Breast epithelium (tissue), 4 donors: Measurements from ENCODE around the gene MLLT6. TPM values are rescaled to one million over a fixed set of nuclear protein-coding genes. Genes with fewer than 3 reads are reported as not detected.
A peak's percentile ranks its signal among the peaks of the same experiment; 100 is the strongest.

Source experiments
- DNase-seq, 2 donors: peaks; one replicate each; pipeline ENCODE4 v3.0.0-alpha.2; 2019; ENCODE audit warnings: low spot score in 2 of 2
- H3K27ac ChIP-seq, 2 donors: fragments of 200-600 bp; sonication (generic) in 1 of 2; one replicate each; pipeline ENCODE4 v1.5.1; 2016 to 2019; ENCODE audit warnings: mild to moderate bottlenecking in 1 of 2
- H3K27me3 ChIP-seq, 2 donors: fragments of 200-600 bp; sonication (generic) in 1 of 2; one replicate each; pipeline versions ENCODE4 v1.5.1 to v1.6.0; 2017 to 2019; ENCODE audit warnings: control low read depth in 1 of 2, mild to moderate bottlenecking in 1 of 2
- H3K36me3 ChIP-seq: fragments of 200-600 bp; one replicate; pipeline ENCODE4 v1.5.1; 2019
- H3K4me1 ChIP-seq, 2 donors: fragments of 200-600 bp; sonication (generic); one replicate each; pipeline ENCODE4 v1.5.1; 2016 to 2019; ENCODE audit warnings: control low read depth in 1 of 2
- H3K4me3 ChIP-seq, 3 donors: fragments of 200-600 bp; sonication (generic); 1 replicate in 2 of 3; 2 replicates in 1 of 3; pipeline ENCODE4 v1.5.1; 2016 to 2019; ENCODE audit warnings: mild to moderate bottlenecking in 3 of 3, moderate library complexity in 2 of 3
- H3K9me3 ChIP-seq, 2 donors: fragments of 200-600 bp; sonication (generic) in 1 of 2; one replicate each; pipeline ENCODE4 v1.5.1; 2016 to 2019; ENCODE audit warnings: control low read depth in 1 of 2
- POLR2A ChIP-seq: fragments of 450-650 bp; IDR thresholded peaks from one replicate; pipeline ENCODE4 v1.6.1; 2016; ENCODE audit warnings: antibody characterized with exemption, mild to moderate bottlenecking, moderate library complexity
- POLR2AphosphoS5 ChIP-seq, 3 donors: sonication (generic); formaldehyde crosslinking; IDR thresholded peaks; one replicate each; pipeline ENCODE4 v1.6.1; 2017; ENCODE audit warnings: antibody characterized with exemption in 3 of 3
- intact Hi-C: fragments of 100-400 bp; cut with DNase I; formaldehyde crosslinking; loops from one replicate; pipeline ENCODE4 v1.15.1; 2023; ENCODE audit warnings: low total_unique reads
- total RNA-seq, 3 donors: library from RNA; depleted of rRNA; stranded (reverse); fragments of >200 nt; gene quantifications; one replicate each; pipeline ENCODE4 v1.1.0, GENCODE V29; 2016
- TF ChIP-seq, protein P1 (sequence below), 3 donors: fragments of 450-650 bp; IDR thresholded peaks; one replicate each; pipeline ENCODE4 v1.5.1; 2016 to 2017; ENCODE audit warnings: antibody characterized with exemption in 3 of 3, mild to moderate bottlenecking in 3 of 3, moderate library complexity in 3 of 3

The MLLT6 gene
- total RNA-seq, 3 donors from 2014 or later: 41.9 to 101 (median 90.5) TPM

DNA sequence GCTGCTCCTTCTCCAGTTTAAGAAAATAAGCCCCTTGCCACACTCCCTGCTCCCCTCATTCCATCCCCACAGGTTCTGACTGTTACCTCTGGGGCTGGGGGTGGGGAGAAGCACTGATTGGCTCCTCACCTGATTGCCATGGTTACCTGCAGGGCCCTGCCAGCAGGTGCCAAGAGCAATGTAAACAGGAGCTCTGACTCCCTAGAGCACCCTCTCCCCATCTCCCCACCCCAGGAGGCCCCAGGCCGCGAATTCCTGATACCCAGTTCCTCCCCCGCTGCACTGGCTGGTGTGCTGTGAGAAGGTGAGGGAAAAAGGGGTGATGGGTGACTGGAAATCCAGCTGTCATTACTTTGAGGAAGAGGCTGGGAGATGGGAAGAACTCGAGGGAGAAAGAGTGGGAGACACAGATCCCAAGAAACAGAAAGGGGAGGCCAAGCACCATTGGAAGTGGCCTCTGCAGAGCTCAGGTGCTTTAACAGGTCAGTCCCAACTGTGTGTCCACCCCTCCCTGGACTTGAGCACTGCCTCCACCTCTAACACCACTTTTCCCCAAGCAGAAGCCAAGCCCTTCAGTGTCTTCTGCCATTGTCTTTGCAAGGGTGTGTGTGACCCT is 38.6 kb downstream of the MLLT6 start:
- no peak for DNase-seq

DNA sequence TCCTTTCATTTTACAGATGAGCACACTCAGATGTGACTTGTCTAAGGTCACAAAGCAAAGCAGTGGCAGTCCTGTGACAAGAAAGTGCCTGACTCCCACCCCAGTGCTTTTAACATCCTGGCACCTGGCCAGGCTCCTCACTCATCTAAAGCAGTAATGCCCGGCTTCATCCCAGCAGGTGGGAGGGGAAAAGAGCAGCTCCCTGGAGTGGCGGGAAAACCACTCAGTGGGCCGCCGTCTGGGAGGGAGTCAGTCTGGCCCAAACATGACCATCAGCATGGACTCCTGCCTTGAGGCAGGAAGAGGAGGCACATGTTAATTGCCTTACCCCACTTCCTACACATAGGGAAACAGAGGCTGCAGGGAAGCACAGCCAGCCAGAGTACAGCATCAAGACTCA is 40.5 kb downstream of the MLLT6 start:
- peak overlapping the region in 1 of 2 donors; percentile 93 for H3K27ac ChIP-seq
- H3K4me3 ChIP-seq: no peak overlapping the region

More for the DNA sequence above, 38.6 kb downstream of the MLLT6 start:
- Histone ChIP-seq H3K9me3 (no peaks in the 10 kb centered on the region), H3K4me1 (peaks cover 16 to 25% of the 10 kb centered on the region in 2 donors), H3K36me3 (no peaks in the 10 kb centered on the region), H3K4me3 (no peak overlapping the region), H3K27ac (peak overlapping the region; percentile 51 to 88), H3K27me3 (no peaks in the 10 kb centered on the region)
- intact Hi-C loops: no loop called here
- TF ChIP-seq POLR2A: no peak
- TF ChIP-seq POLR2AphosphoS5 (IDR thresholded peaks at IDR 0.05): no peak
- TF ChIP-seq, protein P1, sequence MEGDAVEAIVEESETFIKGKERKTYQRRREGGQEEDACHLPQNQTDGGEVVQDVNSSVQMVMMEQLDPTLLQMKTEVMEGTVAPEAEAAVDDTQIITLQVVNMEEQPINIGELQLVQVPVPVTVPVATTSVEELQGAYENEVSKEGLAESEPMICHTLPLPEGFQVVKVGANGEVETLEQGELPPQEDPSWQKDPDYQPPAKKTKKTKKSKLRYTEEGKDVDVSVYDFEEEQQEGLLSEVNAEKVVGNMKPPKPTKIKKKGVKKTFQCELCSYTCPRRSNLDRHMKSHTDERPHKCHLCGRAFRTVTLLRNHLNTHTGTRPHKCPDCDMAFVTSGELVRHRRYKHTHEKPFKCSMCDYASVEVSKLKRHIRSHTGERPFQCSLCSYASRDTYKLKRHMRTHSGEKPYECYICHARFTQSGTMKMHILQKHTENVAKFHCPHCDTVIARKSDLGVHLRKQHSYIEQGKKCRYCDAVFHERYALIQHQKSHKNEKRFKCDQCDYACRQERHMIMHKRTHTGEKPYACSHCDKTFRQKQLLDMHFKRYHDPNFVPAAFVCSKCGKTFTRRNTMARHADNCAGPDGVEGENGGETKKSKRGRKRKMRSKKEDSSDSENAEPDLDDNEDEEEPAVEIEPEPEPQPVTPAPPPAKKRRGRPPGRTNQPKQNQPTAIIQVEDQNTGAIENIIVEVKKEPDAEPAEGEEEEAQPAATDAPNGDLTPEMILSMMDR (IDR thresholded peaks at IDR 0.05): no peak

DNA sequence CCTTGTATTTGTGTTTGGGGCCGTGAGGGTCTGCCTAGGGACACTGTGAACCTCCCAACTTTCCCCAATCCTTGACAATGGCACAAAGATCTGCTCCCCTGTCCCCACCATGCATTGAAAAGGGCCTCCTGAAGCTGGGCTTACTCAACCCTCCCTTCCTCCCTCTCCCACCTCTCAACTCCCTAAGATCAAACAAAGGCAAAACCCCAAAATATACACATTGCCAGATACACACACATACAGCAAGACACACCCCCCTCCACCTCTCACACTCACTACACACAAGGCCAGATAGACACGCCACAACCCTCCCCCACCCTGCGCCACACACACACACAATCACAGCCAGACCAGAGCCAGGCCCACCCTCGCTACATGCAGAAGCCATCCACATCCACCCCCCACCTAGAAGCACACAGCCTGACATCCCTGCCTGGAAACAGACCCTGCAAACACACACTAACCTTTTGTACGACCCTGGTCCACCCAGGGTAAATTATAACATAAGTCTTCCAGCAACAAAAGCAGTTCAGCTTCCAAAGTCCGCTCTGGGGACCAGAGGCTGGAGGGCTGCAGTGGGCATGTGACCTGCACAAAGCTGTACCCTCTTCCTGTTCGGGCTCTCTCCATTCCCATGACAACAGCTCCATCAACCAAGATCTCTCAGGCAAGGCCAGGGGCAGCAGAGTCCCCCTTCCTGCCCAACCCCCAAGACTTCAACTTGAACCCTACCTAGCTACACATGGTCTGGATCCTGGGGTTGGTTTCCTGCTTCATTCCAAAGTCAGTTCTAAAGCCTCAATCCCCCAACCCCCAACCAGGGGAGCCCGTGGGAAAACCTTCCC is 41.2 kb downstream of the MLLT6 start:
- Histone ChIP-seq H3K27ac (peak overlapping the region; percentile 78 to 93), H3K9me3 (no peaks in the 10 kb centered on the region), H3K36me3 (no peaks in the 10 kb centered on the region), H3K4me1 (peaks cover 16 to 25% of the 10 kb centered on the region in 2 donors), H3K27me3 (no peaks in the 10 kb centered on the region), H3K4me3 (peak overlapping the region; percentile 84 to 91 (median 88))
- no peak for DNase-seq
- intact Hi-C loops: no loop called here
- no peak for TF ChIP-seq POLR2AphosphoS5 (IDR thresholded peaks at IDR 0.05)
- TF ChIP-seq, protein P1 (IDR thresholded peaks at IDR 0.05): no peak
- no peak for TF ChIP-seq POLR2A

More for the DNA sequence above, 40.5 kb downstream of the MLLT6 start:
- H3K9me3 ChIP-seq: no peaks in the 10 kb centered on the region
- H3K4me1 ChIP-seq: peaks cover 16 to 25% of the 10 kb centered on the region in 2 donors
- no peak for DNase-seq
- no peaks in the 10 kb centered on the region for H3K27me3 ChIP-seq
- intact Hi-C loops: no loop called here
- TF ChIP-seq POLR2AphosphoS5 (IDR thresholded peaks at IDR 0.05) (no peak), POLR2A (no peak)
- TF ChIP-seq, protein P1 (IDR thresholded peaks at IDR 0.05): no peak
- no peaks in the 10 kb centered on the region for H3K36me3 ChIP-seq

DNA sequence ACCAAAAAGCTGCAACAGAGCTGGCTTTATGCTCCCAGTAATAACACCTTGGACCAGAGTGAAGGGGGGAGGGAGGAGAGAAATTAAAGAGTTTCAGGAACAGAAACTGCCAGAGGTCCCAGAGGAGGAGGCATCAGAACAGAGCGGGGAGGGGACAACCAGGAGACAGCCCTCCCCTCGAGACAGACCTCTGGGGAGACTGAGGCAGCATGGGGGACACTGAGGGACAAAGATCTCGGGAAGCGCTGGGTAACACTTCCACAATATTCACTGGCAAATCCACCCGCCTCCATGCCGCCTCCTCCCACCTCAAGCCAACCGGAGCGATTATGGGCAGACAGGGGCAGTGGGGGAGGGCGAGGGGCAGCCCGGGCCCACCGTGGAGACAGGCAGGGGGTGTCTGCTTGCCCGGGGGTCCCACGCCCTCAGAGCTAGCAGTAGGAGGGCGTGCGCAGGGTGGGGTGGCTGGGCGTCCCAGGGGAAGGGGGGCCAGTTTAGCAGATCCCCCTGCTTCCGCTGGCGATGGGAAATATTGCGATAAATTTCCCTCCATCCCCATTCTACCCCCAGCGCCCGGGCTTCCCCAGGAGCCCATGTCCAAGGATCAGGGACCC is 41.9 kb downstream of the MLLT6 start:
- Histone ChIP-seq H3K36me3 (no peaks in the 10 kb centered on the region), H3K4me1 (peaks cover 12 to 20% of the 10 kb centered on the region in 2 donors), H3K9me3 (no peaks in the 10 kb centered on the region), H3K27me3 (no peaks in the 10 kb centered on the region), H3K4me3 (peak overlapping the region; percentile 84 to 91 (median 88)), H3K27ac (peak overlapping the region; percentile 78 to 93)
- no peak for TF ChIP-seq POLR2A
- TF ChIP-seq, protein P1 (IDR thresholded peaks at IDR 0.05): no peak
- no peak for TF ChIP-seq POLR2AphosphoS5 (IDR thresholded peaks at IDR 0.05)
- intact Hi-C loops: no loop called here
- no peak for DNase-seq
